ENCODE data around the gene DNAAF1.
"Not testable (repeated sequence)": the region's sequence is repeated elsewhere in the genome, so short reads cannot be mapped to it uniquely, and the experiment has no call there.

DNAAF1 gene

DNA sequence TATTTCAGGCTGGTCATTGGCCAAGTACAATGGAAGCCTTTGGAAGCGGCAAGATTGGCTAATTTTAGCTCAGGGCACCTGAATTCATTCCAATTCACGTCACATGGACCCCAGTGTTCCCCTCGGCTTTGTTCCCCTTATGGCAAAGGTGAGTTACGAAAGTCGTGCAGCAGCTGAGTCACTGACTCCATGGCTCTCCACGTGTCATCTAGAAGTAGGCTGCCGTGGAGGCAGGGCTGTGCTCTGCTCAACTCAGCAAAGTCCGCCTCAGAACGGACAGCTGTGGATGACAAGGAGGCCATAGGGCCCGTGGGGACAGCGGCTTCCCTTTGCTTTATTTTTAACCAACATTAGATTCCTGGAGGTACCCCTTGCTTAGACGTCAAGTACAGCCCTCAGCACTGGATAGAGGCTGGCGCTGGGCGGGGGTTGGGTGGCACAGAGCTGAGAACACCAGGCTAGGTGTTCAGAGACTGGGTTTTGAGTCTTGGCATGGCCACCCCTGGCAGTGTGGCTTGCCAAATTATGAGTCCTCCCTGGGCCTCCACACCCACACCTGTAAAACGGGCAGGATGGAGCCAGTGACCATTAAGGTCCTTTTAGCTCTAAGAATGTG lies 69.5 kb downstream of the DNAAF1 start:
- no peak for DNase-seq

DNA sequence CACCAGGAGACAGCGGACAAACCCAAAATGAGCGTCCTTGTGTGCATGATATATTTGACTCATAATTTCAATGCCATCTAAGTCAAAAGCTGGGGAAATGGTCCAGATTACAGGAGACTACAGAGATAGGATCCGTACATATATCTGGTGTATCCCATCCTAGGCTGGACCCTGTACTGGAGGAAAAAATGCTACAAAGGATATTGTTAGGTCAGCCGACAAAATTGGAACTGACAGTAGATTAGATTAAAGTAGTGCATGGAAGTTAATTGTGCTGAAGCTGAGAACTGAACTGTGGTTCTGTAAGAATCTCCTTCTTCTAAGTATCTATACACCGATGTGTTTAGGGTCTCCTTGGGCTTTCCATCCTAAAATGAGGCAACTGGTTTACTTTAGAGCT lies 70.4 kb downstream of the DNAAF1 start:
- DNase-seq = no peak

DNA sequence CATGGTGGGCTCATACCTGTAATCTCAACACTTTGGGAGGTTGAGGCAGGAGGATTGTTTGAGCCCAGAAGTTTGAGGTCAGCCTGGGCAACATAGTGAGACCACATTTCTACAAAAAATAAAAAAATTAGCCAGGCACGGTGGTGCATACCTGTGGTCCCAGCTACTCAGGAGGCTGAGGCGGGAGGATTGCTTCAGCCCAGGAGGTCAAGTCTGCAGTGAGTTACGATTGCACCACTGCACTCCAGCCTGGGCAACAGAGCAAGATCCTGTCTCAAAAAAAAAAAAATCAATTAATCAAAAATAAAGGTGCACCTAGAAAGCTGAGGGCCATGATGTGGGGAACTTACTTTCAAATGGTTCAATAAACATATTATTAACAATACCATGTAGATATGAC lies 71.0 kb downstream of the DNAAF1 start:
- not testable (repeated sequence) for DNase-seq

DNA sequence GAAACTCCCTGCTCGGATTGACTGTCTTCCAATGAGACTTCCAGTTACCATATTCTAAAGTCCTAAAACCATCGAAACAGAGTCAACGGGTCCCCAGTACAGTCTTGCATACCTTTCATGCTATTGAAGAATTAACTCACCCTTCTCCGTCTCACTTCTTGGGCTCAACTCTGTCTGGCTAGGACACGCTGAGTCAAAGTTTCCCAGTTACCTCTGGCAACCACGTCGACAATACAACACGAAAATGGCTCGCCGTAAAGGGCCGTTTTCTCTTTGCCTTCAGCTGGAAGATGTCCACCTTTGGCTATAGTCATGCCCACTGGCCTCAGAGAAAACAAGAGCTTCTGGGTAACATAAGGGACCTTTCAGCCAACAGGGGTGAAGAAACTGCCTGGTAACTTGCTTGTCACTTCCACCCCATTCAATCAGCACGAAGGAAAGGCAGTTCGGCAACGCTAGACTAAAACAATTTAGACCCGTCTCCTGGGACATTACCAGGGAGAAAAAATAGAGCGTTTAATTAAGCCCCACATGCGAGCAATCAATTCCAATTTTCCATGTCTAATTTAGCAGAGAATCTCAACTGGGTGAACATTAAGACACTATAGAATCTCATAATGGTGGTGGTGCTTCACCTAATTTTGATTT lies 73.2 kb downstream of the DNAAF1 start:
- no peak for DNase-seq

DNA sequence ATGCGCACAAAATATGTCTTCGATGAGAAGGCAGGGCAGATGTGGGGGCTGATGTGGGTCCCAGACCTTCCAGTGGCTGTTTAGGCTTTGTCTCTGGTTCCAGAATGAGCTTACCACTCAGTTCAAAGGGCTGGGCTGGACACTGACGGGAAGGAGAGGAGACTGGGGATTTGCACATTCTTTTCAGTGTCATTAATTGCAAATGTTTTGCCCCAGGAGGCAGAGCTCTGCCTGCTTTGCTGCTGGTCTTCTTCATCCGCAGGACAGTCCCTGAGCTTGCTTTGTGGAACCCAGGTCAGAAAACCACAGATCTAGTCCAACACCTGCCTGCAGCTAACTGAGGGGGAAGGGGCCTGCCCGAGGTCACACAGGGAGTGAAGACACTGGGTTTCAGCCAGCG lies 73.8 kb downstream of the DNAAF1 start:
- DNase-seq = no peak

DNA sequence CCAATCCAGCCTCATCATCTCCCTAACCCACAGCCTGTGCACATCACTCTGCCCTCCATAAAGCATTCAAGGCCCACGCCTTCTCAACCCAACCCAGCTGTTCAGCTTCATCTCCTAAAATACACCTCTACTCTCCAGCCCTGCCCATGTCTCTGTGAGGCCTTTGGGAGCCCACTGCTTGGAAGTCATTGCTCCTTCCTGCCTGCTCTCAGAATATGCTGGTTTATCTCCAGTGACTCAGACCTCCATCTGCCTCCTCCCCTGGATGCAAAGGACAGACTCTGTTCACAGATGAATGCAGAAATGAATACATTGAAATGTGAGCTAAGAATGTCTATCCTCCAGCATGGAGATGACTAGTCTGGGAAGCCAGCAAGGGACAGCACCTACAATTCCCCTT lies 75.7 kb downstream of the DNAAF1 start:
- no peak for DNase-seq

DNA sequence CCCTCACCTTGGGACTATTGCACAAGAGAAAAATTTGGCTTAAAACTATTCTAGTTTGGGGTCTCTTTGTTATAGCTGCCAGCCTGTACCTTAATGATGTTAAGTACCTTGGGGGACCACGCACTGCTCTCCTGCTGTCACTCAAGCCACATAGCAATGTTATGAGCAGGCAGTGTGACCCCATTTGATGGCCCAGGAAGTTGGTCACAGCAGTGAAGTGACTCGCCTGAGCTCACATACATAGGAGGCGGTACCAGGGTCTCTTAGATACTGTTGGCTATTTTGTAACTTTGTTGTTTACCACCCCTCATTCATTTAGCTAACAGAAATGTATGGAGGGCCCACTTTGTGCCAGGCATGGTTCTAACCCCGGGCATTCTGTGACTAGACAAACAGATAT lies 78.3 kb downstream of the DNAAF1 start:
- DNase-seq = no peak

DNA sequence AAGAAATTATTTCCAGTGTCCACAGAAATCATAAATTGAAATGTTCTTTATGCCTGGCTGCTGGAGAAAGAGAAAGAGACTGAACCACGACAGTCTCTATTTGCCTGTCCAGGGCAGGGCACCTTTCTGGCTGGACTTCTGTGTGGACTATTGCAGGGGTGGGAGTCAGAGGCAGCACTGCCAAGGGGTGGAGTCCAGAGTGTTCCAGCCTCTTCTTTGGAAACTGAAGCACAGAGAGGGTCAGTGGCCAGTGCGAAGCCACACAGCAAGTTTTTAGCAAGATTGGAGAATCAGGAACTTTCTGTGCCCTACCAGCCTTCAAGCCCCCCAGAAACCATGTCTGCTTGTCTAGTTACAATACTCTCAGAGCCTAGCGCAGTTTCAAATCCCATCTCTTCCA lies 79.4 kb downstream of the DNAAF1 start:
- DNase-seq = no peak

DNA sequence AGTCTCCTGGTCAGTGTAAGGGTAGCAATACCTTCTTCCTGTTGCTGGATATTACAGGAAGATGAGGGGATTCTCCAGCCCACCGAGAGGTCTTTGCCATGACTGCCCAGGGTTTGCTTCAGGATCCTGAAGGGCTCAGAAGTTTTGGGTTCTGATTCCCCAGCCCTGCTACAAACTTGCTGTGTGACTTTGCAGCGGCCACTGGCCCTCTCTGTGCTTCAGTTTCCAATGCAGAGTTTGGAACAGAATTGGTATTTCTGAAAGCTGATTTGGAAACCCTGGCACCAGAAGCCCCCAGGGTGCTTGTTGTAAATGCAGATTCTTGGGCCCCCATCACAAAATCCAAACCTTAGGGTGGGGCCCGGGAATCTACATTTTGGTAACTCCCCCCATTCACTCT lies 80.0 kb downstream of the DNAAF1 start:
- DNase-seq = no peak

DNA sequence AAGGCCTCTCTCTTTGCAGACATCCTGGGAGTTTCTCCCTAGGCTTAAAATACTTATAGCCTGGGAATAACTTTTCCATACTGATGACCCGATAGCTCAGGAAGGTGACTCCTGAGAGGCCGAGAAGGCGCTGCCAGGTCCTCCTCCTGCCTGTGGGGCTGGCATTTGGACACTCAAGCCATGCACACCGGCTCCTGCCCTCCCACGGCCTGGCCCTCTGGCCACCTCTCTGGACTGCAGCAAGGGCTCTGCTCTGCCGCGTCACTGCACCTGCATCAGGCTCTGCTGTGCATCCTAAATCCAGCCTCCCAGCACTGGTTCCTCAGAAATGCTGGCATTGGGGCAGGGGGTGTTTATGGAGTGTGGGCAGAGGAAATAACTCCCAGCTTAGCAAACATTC lies 80.5 kb downstream of the DNAAF1 start:
- DNase-seq = no peak

DNA sequence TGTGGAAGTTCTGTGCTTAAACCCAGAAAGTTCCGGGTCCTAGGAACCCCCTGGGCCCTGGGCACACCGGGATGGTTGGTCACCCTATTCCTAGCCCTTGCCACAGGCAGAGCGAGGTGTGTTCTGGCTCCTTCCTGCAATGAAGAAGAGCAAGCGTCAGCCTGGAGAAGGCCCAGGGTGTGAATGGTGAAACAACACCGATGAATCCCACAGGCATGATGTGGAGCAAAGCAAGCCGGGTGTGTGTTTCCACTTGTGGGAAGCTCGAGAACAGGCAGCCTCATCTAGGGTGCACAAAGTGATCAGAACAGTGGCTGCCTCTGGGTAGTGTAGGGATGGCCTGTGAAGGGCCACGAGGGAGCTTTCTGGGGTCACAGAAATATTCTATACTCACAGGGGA lies 80.9 kb downstream of the DNAAF1 start:
- no peak for DNase-seq
